NCI-H2107 (cell line): ENCODE data around the gene IRS1.
A peak's percentile ranks its signal among the peaks of the same experiment; 100 is the strongest.
"Not testable (repeated sequence)": the region's sequence is repeated elsewhere in the genome, so short reads cannot be mapped to it uniquely, and the experiment has no call there.

Source experiments
- DNase-seq: peaks from one replicate; lab custom pipeline; 2025; lab: John Stamatoyannopoulos, UW

Gene IRS1

GRCh38 chr2:226799211-226799975 lies at the start of gene IRS1:
Gene IRS1, minus strand, starts transcription at chr2:226799820. Its CDS starts 1,082 bp downstream, at chr2:226798738.
- no peak for DNase-seq

GRCh38 chr2:226849349-226849748 lies 49.7 kb upstream of the IRS1 start:
- no peak for DNase-seq

GRCh38 chr2:226847511-226847910 lies 47.9 kb upstream of the IRS1 start:
- no peak for DNase-seq

- DNase-seq = no peak
Measured at GRCh38 chr2:226847090-226847489, 47.5 kb upstream of the IRS1 start.

- DNase-seq = no peak
Measured at GRCh38 chr2:226845386-226846116, 45.9 kb upstream of the IRS1 start.

GRCh38 chr2:226843001-226843400 lies 43.4 kb upstream of the IRS1 start:
- DNase-seq = not testable (repeated sequence)

GRCh38 chr2:226839951-226840350 lies 40.3 kb upstream of the IRS1 start:
- no peak for DNase-seq

- DNase-seq = no peak
Measured at GRCh38 chr2:226839161-226839560, 39.5 kb upstream of the IRS1 start.

- DNase-seq = no peak
Measured at GRCh38 chr2:226838722-226839121, 39.1 kb upstream of the IRS1 start.

- no peak for DNase-seq
Measured at GRCh38 chr2:226837787-226838603, 38.4 kb upstream of the IRS1 start.

GRCh38 chr2:226837334-226837733 lies 37.7 kb upstream of the IRS1 start:
- no peak for DNase-seq

GRCh38 chr2:226836548-226836885 lies 36.9 kb upstream of the IRS1 start:
- DNase-seq = no peak

GRCh38 chr2:226835796-226836547 lies 36.4 kb upstream of the IRS1 start, which contains the start of gene RHBDD1:
Gene RHBDD1, plus strand, starts transcription at chr2:226836054. Its CDS starts 28,640 bp downstream, at chr2:226864694.
- peak; percentile 89 for DNase-seq

- no peak for DNase-seq
Measured at GRCh38 chr2:226835420-226835795, 35.8 kb upstream of the IRS1 start.

- not testable (repeated sequence) for DNase-seq
Measured at GRCh38 chr2:226834880-226835279, 35.3 kb upstream of the IRS1 start.

- DNase-seq = no peak
Measured at GRCh38 chr2:226832061-226832460, 32.4 kb upstream of the IRS1 start.

GRCh38 chr2:226831266-226831665 lies 31.6 kb upstream of the IRS1 start:
- DNase-seq = no peak

GRCh38 chr2:226829721-226830631 lies 30.4 kb upstream of the IRS1 start:
- DNase-seq = no peak

- DNase-seq = no peak
Measured at GRCh38 chr2:226828191-226828590, 28.6 kb upstream of the IRS1 start.

- no peak for DNase-seq
Measured at GRCh38 chr2:226825056-226825455, 25.4 kb upstream of the IRS1 start.

- no peak for DNase-seq
Measured at GRCh38 chr2:226818930-226819329, 19.3 kb upstream of the IRS1 start.
